DMS153 treated with DMSO at 0.1 percent for 48 hours (cell line): ENCODE results near the gene MTMR2.
A peak's percentile ranks its signal among the peaks of the same experiment; 100 is the strongest.

Experiments
- DNase-seq: peaks from one replicate; lab custom pipeline; 2025; ENCODE audit not compliant: unreplicated experiment; lab: John Stamatoyannopoulos, UW

MTMR2 gene

GRCh38 chr11:95918720-95919119, 5.2 kb downstream of the MTMR2 start:
- DNase-seq = no peak

- DNase-seq = no peak
Measured at GRCh38 chr11:95918056-95918455, 5.9 kb downstream of the MTMR2 start.

GRCh38 chr11:95917193-95918036, 6.5 kb downstream of the MTMR2 start:
- DNase-seq = peak; percentile 89

GRCh38 chr11:95916049-95916448, 7.9 kb downstream of the MTMR2 start:
- DNase-seq = no peak

- no peak for DNase-seq
Measured at GRCh38 chr11:95915051-95915450, 8.9 kb downstream of the MTMR2 start.

GRCh38 chr11:95913830-95914615, 9.9 kb downstream of the MTMR2 start:
- DNase-seq = no peak

- DNase-seq = no peak
Measured at GRCh38 chr11:95912902-95913560, 10.9 kb downstream of the MTMR2 start.

- no peak for DNase-seq
Measured at GRCh38 chr11:95911369-95911759, 12.5 kb downstream of the MTMR2 start.

GRCh38 chr11:95910638-95911368, 13.1 kb downstream of the MTMR2 start:
- DNase-seq = no peak

- no peak for DNase-seq
Measured at GRCh38 chr11:95908826-95909225, 15.1 kb downstream of the MTMR2 start.

- DNase-seq = no peak
Measured at GRCh38 chr11:95907476-95907875, 16.4 kb downstream of the MTMR2 start.

GRCh38 chr11:95904009-95904650, 19.8 kb downstream of the MTMR2 start:
- DNase-seq = no peak

- DNase-seq = no peak
Measured at GRCh38 chr11:95898782-95899181, 25.1 kb downstream of the MTMR2 start.

- no peak for DNase-seq
Measured at GRCh38 chr11:95897731-95898130, 26.2 kb downstream of the MTMR2 start.

GRCh38 chr11:95895815-95896214, 28.1 kb downstream of the MTMR2 start:
- no peak for DNase-seq

- DNase-seq = no peak
Measured at GRCh38 chr11:95892892-95893570, 30.9 kb downstream of the MTMR2 start.

GRCh38 chr11:95892492-95892891, 31.4 kb downstream of the MTMR2 start:
- no peak for DNase-seq

GRCh38 chr11:95891423-95892170, 32.3 kb downstream of the MTMR2 start:
- DNase-seq = no peak

GRCh38 chr11:95888852-95889251, 35.1 kb downstream of the MTMR2 start:
- no peak for DNase-seq
